Fibroblast of mammary gland (primary cell): ENCODE data around the gene ERC1.

ENCODE experiments used
- DNase-seq: peaks from one replicate; pipeline ENCODE4 v3.0.0-alpha.2; 2010; ENCODE audit warnings: low read depth
- H3K4me3 ChIP-seq: 2 replicates; pipeline ENCODE4 v1.5.1; 2011; ENCODE audit warnings: low read depth, mild to moderate bottlenecking, low read length, moderate library complexity; ENCODE audit not compliant: control insufficient read depth
- TF ChIP-seq, protein P1 (sequence below): conservative IDR thresholded peaks from 2 replicates; pipeline ENCODE4 v1.5.1; 2011; ENCODE audit warnings: low read depth, low read length, inconsistent platforms; ENCODE audit not compliant: control insufficient read depth, insufficient read depth

ERC1 gene

GRCh38 chr12:1439201-1439600, 448.2 kb downstream of the ERC1 start:
- no peak for DNase-seq
- H3K4me3 ChIP-seq = no peak overlapping the region
- TF ChIP-seq, protein P1, sequence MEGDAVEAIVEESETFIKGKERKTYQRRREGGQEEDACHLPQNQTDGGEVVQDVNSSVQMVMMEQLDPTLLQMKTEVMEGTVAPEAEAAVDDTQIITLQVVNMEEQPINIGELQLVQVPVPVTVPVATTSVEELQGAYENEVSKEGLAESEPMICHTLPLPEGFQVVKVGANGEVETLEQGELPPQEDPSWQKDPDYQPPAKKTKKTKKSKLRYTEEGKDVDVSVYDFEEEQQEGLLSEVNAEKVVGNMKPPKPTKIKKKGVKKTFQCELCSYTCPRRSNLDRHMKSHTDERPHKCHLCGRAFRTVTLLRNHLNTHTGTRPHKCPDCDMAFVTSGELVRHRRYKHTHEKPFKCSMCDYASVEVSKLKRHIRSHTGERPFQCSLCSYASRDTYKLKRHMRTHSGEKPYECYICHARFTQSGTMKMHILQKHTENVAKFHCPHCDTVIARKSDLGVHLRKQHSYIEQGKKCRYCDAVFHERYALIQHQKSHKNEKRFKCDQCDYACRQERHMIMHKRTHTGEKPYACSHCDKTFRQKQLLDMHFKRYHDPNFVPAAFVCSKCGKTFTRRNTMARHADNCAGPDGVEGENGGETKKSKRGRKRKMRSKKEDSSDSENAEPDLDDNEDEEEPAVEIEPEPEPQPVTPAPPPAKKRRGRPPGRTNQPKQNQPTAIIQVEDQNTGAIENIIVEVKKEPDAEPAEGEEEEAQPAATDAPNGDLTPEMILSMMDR = no peak

GRCh38 chr12:1439687-1440086, 448.7 kb downstream of the ERC1 start:
- TF ChIP-seq, protein P1 = no peak

GRCh38 chr12:1443421-1444141, 452.6 kb downstream of the ERC1 start:
- DNase-seq = peak; percentile 94
- TF ChIP-seq, protein P1 = no peak

More at GRCh38 chr12:1439687-1440086, 448.7 kb downstream of the ERC1 start:
- H3K4me3 ChIP-seq = no peak overlapping the region
- DNase-seq = no peak

GRCh38 chr12:1444142-1444516, 453.1 kb downstream of the ERC1 start:
- H3K4me3 ChIP-seq = no peak overlapping the region
- TF ChIP-seq, protein P1 = no peak
- no peak for DNase-seq

More at GRCh38 chr12:1443421-1444141, 452.6 kb downstream of the ERC1 start:
- no peak overlapping the region for H3K4me3 ChIP-seq

- DNase-seq = no peak
- H3K4me3 ChIP-seq = no peak overlapping the region
- TF ChIP-seq, protein P1 = no peak
These were observed 454.8 kb downstream of the ERC1 start for GRCh38 chr12:1445807-1446206.

DNA sequence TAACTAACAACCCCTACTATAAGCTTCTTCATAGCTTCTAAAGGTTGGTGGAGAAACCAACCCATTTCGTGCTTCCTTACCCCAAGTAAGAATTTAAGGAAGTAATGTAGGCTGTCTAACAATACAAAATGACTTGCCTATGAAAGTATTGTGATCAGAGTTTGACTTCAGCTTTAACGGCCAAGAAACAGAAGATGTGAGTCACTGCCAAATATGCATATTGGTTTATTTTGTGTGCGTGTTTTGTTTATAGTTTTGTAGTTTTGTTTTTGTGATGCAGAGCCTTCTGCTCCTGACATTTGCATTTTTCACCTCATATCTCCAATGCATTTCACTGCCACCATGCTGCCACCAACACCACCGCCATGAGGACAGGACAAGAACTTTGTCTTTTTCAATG, 457.3 kb downstream of the ERC1 start:
- no peak for DNase-seq
- no peak overlapping the region for H3K4me3 ChIP-seq
- TF ChIP-seq, protein P1 = no peak

DNA sequence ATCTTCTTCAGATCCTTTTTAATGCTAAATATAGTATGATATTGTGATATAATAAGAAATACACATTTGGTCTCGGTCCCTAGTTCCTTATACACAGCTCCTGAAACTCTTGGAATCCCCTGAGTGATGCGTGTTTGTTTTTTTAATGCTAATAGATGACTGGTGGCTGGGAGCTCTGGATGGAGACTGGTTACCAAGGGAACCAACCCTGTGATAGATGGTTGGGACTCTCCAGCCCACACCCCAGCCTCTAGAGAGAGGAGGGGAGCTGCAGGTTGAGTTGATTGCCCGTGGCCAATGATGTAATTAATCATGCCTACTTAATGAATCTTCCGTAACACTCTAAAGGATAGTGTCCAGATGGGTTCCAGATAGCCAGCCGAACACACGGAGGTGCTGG, 462.8 kb downstream of the ERC1 start:
- TF ChIP-seq, protein P1 = no peak
- no peak overlapping the region for H3K4me3 ChIP-seq
- no peak for DNase-seq
